Islet precursor cell (in vitro differentiated cells): Measurements from ENCODE around the gene NCR2.
A peak's percentile ranks its signal among the peaks of the same experiment; 100 is the strongest.

Experiments used
- DNase-seq: peaks from one replicate; pipeline ENCODE4 v3.0.0-alpha.2; 2018

NCR2 gene

DNA sequence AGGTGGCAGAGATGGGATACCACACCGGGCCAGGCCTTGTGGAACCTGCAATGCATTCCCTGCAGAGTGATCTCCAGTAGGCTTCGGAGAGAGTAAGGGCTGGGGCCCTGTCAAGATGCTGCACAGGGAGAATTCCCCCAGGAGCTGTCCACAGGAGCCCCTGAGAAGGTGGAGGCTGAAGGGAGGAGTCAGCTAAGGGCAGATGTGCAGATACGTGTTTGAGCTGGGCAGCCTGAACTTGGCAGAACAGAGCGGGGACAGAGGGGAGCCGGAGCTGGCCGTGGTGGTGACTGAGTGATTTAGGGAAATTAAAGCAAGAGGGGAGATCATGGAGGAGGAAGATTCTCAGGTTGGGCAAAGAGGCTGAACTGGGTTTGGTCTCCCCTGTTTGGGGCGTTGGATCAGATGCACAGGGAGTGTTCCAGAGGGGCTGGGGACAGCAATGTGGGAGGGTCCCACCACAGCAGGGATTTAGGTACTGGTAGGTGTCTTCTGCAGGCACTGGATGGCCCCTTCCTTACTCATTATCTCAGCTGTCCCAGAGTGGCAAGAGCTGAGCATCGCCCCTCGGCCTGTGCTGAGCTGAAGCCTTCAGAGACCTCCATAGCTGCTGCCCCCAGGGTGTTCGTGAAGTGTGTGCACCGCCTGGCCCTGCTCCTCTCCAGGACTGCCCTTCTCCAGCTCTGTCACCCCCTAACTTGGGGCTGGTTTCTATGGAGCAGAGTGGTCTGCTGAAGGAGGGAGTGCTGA, 3.8 kb upstream of the NCR2 start:
- DNase-seq = no peak

DNA sequence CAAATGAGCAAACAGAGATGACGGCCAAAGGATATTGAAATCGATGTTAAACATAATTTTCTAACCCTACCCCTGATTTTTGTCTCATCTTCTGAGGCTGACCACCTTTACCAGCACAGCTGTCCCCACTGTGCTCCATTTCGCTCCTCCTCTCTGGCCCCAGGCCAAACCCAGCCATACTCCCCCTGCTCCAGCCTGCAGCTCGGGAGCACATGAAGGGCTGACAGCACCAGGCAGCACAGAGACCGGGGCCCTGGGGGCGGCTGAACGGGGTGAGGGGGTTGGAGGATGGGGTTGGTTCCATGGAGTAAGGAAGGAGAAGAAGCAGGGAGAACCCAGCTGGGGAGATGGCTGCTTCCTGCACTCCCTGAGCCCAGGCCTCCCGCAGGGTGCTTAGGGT, 3.2 kb upstream of the NCR2 start:
- DNase-seq = no peak

DNA sequence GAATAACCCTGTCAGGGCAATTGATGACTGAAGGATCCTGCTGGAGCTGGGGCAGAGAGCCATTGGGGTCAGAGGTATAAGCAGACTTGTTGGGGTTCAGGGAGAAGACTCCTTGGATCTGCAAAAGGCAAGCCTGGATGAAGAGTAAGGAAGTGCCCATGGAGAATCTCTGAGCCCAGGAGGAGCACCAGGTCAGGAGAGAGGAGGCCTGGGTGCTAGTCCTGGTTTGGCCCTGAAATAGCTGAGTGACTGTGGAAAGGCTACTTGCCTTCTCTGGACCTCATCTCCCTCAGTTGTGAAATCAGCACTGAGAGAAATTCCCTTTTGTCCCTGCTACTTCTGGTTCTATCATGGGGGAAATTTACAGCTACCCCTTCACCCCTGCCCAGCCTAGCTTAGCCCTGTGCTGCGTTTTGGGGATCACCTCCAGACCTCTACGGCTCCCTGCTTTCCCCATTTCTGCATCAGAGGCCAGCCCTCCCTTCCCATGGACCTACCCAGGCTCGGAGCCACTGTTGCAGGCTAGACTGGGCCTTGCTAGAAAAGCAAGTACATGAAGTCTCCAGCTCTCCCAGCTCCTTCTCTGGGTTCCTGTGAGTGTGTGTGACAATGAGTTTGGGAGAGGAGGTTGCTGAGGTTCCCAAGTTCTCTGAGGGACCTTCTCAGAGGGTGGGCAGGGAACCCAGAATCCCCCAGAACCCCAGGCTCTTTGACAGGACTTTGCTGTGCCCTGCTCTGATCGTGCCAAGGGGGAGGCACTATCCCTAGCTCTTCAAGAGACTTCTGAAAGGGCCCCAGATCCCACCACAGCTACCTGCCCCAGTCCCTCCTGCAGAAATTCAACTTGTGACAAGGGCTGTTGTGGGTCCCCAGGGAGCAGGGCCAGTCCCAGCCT, 2.3 kb upstream of the NCR2 start:
- DNase-seq = no peak

DNA sequence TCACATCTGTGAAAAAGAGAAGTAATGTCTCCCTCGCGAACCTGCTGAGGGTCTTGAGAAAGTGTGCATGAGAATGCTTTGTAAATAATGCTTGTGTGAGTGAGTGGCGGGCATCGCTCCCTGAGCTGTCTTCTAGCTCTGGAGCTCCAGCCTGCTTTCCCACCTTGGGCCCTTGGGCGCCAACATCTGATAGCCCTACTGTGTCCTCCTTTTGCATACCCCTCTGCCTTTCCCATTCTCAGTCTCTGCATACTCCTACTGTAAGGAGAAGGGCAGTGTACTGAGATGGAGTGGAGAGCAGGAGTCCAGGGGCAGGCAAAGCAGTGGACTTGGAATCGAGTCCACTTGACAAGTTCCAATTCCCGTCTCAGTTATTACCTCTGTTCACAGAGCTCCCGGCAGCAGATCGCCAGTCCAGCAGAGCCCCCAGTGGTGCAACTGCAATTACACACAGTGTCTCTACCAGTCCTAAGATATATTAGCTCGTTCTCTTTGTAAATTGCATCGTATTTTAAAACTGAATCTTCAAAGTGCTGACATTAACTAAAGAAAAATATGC, 847 bp upstream of the NCR2 start:
- DNase-seq = peak; percentile 57

DNA sequence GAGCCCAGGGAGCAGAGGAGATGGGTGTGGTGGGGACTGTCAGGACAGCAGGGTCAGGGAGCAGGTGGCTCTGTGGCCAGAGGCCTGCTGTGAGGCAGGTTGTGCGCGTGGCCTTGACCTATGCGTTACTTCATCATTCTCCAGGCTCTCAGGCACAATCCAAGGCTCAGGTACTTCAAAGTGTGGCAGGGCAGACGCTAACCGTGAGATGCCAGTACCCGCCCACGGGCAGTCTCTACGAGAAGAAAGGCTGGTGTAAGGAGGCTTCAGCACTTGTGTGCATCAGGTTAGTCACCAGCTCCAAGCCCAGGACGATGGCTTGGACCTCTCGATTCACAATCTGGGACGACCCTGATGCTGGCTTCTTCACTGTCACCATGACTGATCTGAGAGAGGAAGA, 535 bp downstream of the NCR2 start:
- DNase-seq = no peak

DNA sequence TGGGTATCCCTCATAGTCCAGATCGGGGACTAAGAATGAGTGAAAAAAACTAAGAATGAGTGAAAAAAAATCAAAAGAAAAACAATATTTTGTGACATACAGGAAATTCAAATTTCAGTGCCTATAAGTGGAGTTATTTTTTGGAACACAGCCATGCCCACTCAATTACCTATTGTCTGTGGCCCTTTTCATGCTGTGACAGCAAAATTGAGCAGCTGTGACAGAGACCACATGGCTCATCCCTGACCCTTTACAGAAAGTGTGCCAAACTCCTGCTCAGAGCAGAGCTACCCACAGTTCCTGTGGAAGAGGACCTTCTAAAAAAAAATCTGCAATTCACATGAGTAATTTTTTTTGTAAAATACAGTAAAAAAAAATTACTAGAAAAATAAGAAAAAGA, 1.4 kb downstream of the NCR2 start:
- DNase-seq = no peak

DNA sequence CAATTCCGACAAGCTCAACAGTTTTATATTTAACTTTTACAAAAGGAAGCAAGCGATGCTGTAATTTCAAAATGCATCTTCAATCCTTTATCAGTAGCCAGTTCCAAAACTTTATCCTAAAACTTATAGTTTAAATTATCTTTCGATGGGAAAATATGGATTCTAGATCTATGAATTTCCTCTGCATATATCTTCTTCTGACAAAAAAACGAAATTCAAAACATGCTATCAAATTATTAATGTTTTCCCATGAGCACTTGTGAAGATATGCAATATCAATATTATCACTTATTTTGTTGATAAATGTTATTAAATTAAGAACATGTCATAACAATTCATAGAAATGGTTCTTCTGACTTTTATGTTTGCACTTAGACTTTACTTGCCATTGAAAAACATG, 2.3 kb downstream of the NCR2 start:
- no peak for DNase-seq

DNA sequence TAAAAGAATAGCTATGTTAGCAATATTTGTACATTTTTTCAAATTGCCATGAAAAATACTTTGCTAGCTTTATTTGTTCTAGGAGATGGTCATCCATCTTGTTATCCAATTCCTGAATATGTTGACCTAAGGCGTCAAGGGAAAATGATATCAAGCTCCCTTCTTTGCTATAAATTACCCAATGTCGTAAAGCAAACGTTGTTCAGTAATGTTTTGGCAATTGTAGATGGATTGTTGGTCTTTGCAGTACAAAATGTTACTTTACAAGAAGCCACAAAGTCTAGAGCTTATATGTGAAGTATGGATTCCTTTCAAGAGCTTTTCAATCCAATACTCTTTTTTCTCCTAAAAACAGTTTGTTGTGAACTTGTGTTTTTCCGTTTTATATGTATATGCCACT, 3.3 kb downstream of the NCR2 start:
- no peak for DNase-seq

DNA sequence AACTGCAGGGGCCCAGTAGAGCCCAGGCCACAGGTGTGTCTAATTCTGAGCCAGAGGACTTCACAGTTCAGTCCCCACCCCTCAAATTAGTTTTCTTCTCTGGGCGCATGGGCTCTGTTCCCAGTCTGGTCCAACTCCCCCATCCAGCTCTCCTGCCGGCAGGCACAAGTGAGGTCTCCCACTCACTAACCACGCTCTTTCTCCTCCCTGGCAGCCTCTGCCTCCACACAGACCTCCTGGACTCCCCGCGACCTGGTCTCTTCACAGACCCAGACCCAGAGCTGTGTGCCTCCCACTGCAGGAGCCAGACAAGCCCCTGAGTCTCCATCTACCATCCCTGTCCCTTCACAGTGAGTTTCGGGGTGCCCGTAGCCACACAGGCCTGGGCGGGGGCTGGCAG, 6.2 kb downstream of the NCR2 start:
- DNase-seq = no peak

DNA sequence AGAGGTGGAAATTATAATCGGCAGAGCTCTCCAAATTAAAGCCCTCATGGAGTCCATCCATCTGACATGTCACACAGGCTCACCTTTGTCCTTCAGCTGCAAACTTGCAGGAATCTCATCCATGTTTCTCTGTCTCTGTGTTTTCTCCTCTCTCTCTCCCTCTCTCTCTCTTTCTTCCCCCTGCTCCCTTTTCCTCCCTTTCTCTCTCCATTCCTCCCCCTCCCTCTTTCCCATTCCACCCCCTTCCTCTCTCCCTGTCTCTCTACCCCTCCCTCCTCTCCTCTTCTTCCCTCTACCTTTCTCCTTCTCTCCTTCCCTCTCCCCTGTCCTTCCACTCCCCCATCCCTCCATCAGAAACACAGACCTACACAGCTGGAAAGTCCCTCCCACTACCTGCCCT, 6.8 kb downstream of the NCR2 start:
- no peak for DNase-seq

DNA sequence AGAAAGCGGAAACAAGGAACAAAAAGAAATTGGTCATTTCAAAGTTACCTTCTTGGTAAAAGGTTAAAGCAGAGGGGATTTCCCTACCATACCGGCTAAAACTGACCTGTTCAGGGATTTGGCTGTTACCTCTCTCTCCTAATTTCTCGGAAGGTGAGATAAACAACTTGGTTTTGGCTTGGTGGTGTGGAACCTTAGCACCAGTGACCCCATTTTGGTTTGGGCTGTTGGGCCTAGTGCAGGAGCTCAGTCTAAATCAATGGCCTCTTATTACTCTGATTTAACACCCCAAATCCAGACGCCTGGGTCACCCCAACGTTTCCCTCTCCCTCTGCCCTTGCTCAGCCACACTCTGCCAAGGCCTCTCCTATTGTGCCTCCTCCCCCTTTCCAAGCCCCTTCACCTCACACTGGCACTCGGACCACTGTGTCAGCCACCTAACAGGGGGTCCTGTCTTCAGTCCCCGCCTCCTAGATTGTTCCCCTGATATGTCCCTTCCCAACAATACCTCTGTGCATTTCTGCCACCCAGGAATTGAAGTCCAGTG, 8.3 kb downstream of the NCR2 start:
- no peak for DNase-seq

DNA sequence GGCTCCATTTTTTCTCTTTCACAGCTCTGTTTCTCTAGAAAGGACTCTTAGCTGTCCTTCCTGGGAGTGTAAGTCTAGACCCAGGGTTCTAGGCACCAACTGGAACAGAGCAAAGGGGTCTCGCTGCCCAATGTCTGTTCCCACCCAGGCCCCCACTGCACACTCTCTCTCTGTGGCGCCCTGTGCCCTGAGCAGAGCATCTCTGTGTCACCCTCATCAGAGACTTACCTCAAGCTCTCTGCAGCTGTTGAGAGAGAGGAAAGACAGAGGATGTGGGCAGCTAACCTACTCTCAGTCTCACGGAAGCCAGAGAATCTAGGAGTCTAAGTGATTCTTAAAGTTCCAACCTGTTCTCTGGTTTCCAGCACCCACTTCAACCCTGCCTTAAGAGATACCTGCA, 9.5 kb downstream of the NCR2 start:
- DNase-seq = no peak

DNA sequence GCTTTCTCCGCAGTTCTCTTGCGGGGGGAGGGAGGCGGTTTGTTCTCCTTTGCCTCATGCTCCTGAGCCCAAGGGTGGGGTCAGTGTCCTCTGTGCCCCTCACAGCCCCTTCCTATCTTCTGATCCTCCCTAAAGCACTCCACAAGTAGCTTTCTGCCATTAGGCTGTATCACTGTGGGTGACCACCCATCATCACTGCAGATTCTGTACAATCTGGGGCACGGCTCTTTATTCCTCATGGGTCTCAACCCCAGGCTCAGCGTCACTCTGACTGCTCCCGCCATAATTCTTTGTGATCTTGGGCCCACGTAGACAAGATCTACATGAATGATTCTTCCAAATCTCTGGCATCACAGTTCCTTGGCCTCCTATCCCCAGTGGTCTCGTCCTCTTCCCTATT, 10.5 kb downstream of the NCR2 start:
- DNase-seq = no peak

DNA sequence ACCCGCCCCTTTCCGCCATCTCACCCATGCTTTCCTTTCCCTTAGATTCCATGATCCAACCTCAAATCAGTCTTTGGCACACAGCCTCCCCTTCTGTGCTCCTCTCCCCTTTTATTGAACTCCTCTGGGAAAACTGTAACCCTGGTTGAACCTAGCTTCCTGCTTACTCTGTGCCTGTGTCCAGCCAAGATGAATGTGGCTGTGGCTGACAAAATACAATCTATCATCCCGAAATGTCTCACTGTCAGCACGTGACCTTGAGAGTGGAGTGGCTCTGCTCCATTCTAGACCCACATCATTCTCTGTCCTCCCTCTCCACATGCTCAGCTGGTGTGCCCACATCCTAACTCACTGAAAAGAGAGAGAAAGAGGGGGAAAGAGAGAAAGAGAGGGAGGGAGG, 11.0 kb downstream of the NCR2 start:
- no peak for DNase-seq

DNA sequence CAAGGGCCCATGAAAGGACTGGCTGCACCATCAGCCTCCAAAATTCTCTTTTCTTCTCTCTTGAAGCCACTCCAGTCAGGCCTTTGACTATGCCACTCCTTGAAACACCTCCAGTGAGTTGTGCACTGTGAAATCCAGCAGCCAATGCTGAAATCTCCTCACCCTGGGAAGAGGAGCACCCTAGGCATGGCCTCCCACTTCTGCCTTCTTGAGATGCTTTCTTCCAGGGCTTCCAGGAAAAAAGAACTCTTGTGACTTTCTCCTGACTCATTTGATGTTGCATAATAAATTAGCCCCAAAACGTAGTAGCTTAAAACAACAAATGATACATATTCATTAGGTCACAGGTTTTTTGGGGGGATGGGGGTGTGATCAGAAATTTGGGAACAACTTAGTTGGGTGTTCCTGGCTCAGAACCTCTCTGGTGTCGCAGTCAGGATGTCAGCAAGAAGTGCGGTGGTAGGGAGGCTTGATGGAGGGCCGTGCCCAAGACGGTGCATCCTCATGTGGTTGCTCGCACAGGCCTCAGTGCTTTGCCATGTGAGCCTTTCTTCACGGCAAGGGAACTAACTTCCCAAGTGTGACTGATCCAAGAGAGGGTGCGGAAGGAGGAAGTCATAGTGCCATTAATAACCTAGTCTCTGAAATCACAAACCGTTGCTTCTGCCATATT, 12.1 kb downstream of the NCR2 start:
- peak; percentile 43 for DNase-seq

DNA sequence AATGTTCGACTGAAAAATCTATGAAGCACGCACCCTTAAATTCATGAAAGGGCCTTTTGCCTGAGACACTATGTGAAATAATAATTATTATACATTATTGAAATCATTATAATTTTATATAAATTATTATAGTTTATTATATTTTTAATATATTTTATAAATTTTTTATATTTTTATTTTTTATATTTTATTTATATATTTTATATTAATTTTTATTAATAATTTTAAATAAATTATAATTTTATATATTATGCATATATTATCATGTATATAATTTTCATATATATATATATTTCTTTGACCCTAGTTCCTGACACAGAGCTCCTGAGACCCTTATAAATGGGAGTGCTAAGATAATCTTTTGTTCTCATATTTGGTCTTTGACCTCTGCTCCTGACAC, 13.5 kb downstream of the NCR2 start:
- no peak for DNase-seq

DNA sequence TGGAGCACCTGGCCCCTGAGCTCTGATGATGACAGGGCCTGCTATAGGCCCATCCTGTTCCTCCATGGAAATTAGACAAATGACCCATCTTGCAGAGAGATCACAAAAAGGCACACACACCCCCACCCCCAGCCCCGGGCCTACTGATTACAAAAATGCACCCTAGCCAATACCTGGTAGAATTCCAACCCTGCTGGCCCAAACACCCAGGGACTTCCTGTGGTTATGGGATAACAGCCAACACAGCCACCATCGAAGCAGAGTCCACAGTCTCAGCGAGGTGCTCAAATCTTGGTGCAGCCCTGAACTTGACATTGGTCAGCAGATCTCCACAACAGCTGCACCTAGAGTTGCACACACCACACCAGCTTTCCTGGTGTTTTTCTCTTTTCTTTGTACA, 17.0 kb downstream of the NCR2 start:
- peak; percentile 20 for DNase-seq

DNA sequence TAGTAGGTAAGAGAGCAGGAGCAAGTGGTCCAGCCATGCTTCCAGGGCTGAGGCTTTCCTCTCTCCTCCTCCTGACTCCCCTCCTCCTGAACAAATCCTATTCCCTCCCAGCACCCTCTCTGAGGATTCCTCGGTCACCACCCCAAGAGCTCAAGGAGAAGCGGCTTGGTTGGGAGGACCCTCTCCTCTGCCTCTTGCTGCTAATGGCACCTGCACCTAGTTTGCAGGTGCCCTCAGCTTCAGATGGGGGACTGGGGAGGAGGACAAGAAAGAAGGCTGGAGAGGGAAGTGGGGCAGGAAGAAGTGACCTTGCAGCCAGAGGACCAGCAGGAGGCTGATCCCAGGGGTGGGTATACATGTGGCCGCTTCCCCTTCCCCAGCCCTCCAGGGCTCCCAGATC, 17.5 kb downstream of the NCR2 start:
- DNase-seq = peak; percentile 14

DNA sequence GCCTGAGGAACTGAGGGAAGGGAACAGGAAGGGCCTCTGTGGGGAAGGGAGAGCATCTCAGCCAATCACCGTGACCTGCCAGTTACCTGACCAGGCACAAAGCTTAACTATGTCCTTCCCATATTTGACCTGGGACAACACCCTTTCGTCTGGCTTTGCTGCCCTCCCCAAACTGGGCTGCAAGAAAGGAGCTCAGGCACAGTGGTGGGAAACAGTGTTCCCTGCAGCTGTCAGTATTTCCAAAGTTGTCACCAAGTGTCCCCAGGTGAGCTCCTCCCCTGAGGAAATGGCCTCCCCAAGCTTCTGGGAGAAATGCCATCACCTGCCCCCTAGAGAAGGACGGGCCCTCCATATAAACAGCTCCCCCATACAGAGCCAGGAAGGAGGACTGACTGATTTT, 17.9 kb downstream of the NCR2 start:
- DNase-seq = no peak

DNA sequence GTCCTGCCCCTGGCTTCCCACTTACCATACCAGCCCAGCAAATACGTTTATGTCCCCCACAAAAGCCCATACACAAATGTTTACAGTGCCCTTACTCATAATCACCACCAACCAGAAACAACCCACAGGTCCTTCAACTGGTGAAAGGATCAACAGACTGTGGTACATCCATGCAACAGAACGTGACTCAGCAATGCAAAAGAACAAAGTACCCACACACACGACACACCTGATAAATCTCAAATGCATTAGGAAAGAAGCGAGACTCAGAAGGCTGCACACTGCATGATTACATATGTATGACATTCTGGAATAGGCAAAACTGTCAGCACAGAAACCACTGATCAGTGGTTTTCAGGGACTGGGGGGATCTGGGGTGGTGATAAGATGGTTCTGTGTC, 20.5 kb downstream of the NCR2 start:
- DNase-seq = peak; percentile 17

DNA sequence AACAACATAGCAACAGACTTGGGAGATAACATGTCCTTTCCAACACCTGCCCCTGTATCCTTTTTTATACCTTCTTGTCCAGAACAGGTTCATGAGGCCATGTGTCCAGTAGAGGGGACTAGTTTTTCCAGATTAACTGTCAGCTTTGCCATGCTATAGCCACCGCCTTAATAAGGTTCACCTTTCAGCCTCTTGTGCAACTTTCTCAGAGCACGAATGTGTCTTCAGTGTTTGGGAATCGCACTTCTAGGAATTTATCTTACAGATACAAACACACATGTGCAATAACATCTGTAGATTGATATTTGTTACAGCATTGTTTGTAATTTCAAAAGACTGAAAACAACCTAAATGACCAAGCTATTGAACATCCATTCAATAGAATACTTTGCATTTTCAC, 21.4 kb downstream of the NCR2 start:
- DNase-seq = no peak

DNA sequence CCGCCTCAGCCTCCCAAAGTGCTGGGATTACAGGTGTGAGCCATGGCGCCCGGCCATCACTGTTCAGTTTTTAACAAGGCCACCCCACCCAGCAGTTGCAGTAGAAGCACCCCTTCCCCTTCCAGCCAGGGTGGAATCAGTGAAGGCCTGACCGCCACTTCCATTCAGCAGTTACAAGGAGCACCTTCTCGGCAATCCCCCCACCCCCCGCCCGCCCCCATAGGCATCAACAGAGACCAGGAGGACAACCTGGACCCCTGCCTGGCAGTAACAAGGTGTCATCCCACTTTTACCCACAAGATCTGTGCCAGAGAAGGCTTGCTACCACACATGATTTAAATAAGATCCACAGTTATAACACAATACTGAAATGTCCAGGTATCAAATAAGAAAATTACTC, 23.1 kb downstream of the NCR2 start:
- peak; percentile 20 for DNase-seq

DNA sequence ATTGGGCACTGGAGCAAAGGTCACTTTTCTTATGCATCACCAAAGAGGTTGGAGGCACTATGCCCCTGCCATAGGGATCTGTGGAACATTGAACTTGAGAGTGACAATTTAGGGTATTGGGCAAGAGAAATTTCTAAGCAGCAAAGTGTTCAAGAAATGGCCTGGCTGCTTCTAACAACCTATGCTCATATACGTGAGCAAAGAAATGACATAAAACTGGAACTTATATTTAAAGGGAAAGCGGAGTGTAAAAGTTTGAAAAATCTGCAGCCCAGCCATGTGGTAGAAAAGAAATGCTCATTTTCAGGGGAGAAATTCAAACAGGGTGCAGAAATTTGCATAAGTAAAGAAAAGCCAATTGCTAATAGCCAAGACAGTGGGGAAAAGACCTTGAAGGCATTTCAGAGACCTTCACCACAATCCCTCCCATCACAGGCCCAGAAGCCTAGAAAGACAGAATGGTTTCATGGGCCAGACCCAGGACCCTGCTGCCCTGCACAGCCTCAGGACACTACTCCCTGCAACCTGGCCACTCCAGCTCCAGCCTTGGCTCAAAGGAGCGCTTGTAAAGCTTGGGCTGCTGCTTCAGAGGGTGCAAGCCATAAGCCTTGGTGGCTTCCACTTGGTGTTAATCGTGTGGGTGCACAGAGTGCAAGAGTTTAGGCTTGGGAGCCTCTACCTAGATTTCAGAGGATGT, 24.4 kb downstream of the NCR2 start:
- peak; percentile 18 for DNase-seq
